Body of pancreas (tissue), 4 donors: ENCODE results near the gene F12.

Source experiments
- CTCF ChIP-seq, 7 experiments: fragments of 450-650 bp in 4 of 7; fragments of 200-600 bp in 3 of 7; sonication (generic) in 3 of 7; IDR thresholded peaks; one replicate each; pipeline ENCODE4 v1.5.1; 2016 to 2019; ENCODE audit warnings: antibody characterized with exemption in 7 of 7
- POLR2A ChIP-seq, 3 donors: fragments of 450-650 bp; IDR thresholded peaks; one replicate each; pipeline ENCODE4 v1.6.1; 2016; ENCODE audit warnings: antibody characterized with exemption in 3 of 3, mild to moderate bottlenecking in 2 of 3

GRCh38 chr5:177362610-177363507, 46.5 kb downstream of the F12 start:
- TF ChIP-seq CTCF (IDR thresholded peaks at IDR 0.05), result peak in 4 of 7 experiments; percentile 4 to 33 (median 20)
- peak in 2 of 3 donors; percentile 50 to 53 for TF ChIP-seq POLR2A (IDR thresholded peaks at IDR 0.05)
